ENCODE results near the gene SEC22C.

DNA sequence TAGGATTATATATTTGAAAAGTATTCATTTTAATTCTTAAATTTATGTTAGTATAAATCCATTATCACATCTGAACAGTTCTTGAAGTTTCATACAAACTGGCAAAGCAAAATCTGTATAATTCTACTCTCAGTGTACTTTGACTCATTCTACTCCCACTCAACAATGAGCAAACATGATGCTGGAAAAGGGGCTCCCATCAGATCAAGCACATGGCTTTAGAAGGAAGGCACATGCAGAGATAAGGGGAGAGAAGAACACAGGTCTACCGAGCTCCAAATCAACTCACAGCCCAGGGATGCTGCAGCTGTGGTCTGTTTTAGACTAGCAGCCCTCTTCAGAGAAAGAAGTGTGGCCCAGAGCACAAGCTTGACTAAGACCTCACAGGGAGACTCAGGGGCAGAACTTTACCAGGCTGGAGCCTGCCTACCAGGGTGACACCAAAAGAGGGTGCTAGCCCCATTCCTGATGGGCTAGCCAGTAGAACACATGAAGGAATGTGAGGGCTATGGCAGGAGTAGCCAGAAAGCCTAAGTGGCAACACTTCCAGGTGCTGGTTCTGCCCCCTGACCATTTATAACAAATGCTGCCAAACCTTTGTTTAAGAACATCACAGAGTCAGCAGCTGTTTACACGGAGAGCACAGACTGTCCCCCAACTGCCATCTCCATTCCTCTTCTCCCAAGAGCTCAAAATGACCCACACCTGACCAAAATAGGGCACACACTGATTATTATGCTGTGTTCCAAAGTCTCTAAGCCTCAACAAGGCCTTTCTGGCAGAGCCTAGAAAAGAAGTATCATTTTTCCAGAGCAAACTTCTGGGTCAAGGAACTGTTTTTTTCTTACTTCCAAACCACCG lies 19.5 kb downstream of the SEC22C start:
- TF ChIP-seq CTCF (IDR thresholded peaks at IDR 0.05) (no peak), POLR2AphosphoS5 (IDR thresholded peaks at IDR 0.05) (no peak)

Data from esophagus muscularis mucosa (tissue), 3 donors.